ENCODE data around the gene UNC5CL. TPM values are rescaled to one million over a fixed set of nuclear protein-coding genes. Genes with fewer than 3 reads are reported as not detected.

Gene UNC5CL
- total RNA-seq, 1 donor from 2014 or later, result 0.53 TPM

- TF ChIP-seq, protein P1, sequence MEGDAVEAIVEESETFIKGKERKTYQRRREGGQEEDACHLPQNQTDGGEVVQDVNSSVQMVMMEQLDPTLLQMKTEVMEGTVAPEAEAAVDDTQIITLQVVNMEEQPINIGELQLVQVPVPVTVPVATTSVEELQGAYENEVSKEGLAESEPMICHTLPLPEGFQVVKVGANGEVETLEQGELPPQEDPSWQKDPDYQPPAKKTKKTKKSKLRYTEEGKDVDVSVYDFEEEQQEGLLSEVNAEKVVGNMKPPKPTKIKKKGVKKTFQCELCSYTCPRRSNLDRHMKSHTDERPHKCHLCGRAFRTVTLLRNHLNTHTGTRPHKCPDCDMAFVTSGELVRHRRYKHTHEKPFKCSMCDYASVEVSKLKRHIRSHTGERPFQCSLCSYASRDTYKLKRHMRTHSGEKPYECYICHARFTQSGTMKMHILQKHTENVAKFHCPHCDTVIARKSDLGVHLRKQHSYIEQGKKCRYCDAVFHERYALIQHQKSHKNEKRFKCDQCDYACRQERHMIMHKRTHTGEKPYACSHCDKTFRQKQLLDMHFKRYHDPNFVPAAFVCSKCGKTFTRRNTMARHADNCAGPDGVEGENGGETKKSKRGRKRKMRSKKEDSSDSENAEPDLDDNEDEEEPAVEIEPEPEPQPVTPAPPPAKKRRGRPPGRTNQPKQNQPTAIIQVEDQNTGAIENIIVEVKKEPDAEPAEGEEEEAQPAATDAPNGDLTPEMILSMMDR (IDR thresholded peaks at IDR 0.05), result no peak
- intact Hi-C loops (cut with DNase I), result no loop called here
- Histone ChIP-seq H3K4me1 (no peaks in the 10 kb centered on the region), H3K4me3 (no peak overlapping the region), H3K36me3 (no peaks in the 10 kb centered on the region), H3K27ac (no peak overlapping the region), H3K9me3 (no peaks in the 10 kb centered on the region), H3K27me3 (no peaks in the 10 kb centered on the region)
- DNase-seq (ENCODE audit: low spot score in 2 of 2), result no peak
Observed at GRCh38 chr6:40986364-40986763, 52.7 kb downstream of the UNC5CL start.

- H3K36me3 ChIP-seq, result no peaks in the 10 kb centered on the region
- H3K27me3 ChIP-seq, result no peaks in the 10 kb centered on the region
- H3K4me1 ChIP-seq, result no peaks in the 10 kb centered on the region
- no peak overlapping the region for H3K4me3 ChIP-seq
- no peak overlapping the region for H3K27ac ChIP-seq
- TF ChIP-seq, protein P1 (IDR thresholded peaks at IDR 0.05), result no peak
- intact Hi-C loops (cut with DNase I), result no loop called here
- DNase-seq (ENCODE audit: low spot score in 2 of 2), result no peak
- no peaks in the 10 kb centered on the region for H3K9me3 ChIP-seq
Observed at GRCh38 chr6:40983752-40984151, 55.3 kb downstream of the UNC5CL start.

DNA sequence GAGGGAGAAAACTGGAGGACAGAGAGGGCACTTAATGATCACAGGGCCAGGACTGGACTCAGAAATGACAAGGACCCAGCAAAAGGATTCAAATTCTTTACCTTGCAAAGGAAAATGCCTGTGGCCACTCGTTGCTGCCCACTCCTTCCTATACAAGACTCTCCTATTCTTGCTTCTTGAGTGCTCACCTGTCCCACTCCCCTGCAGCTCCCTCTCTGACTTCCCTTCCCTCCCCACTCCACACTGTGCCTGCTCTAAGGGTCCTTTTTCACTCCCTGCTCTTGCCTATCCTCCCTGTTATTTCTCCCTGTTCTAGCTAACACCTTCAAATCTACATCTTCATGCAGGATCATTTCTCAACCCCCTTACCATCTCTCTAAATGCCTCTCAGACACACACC lies 56.1 kb downstream of the UNC5CL start:
- H3K4me3 ChIP-seq, result no peak overlapping the region
- no peaks in the 10 kb centered on the region for H3K9me3 ChIP-seq
- no peaks in the 10 kb centered on the region for H3K36me3 ChIP-seq
- DNase-seq (ENCODE audit: low spot score in 2 of 2), result no peak
- intact Hi-C loops (cut with DNase I), result no loop called here
- no peak overlapping the region for H3K27ac ChIP-seq
- no peaks in the 10 kb centered on the region for H3K27me3 ChIP-seq
- no peaks in the 10 kb centered on the region for H3K4me1 ChIP-seq
- TF ChIP-seq, protein P1 (IDR thresholded peaks at IDR 0.05), result no peak

DNA sequence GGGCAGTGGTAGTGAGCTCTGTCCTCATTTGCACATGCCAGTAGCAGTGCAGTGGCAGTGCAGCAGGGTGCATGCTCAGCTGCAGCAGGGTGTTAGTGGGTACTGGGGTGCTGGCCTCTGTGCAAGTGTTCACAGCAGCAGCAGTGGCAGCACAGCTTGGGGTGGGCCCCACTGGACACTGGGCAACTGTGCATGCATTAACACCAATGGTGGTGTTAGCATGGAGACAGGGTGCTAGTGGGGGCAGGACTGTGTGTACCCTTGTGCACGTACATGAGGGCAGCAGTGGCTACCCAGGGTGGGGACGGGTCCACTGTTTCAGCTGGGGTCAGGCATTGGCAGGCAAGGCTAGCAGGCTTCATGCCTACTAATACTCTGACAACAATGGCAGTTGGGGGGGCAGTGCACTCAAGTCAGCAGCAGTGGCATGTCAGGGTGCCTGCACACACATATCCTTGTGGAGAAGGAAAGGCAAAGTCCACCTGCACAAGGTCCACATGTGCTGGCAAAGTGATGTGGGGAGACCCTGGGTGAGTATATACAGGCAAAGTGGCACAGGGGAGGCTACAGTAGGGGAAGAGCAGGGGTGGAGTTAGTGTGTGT lies 60.2 kb downstream of the UNC5CL start:
- no peak for DNase-seq (ENCODE audit: low spot score in 2 of 2)
- H3K4me1 ChIP-seq, result no peaks in the 10 kb centered on the region

GRCh38 chr6:40977695-40978094 lies 61.3 kb downstream of the UNC5CL start:
- Histone ChIP-seq H3K36me3 (no peaks in the 10 kb centered on the region), H3K4me3 (no peak overlapping the region), H3K27me3 (no peaks in the 10 kb centered on the region), H3K4me1 (no peaks in the 10 kb centered on the region), H3K9me3 (peaks cover 0 to 18% of the 10 kb centered on the region in 2 donors), H3K27ac (no peak overlapping the region)
- intact Hi-C loops (cut with DNase I), result no loop called here
- TF ChIP-seq, protein P1 (IDR thresholded peaks at IDR 0.05), result no peak
- DNase-seq (ENCODE audit: low spot score in 2 of 2), result no peak

More for the DNA sequence above, 60.2 kb downstream of the UNC5CL start:
- Histone ChIP-seq H3K36me3 (no peaks in the 10 kb centered on the region), H3K4me3 (no peak overlapping the region), H3K9me3 (peaks cover 0 to 13% of the 10 kb centered on the region in 2 donors), H3K27me3 (no peaks in the 10 kb centered on the region), H3K27ac (no peak overlapping the region)
- intact Hi-C loops (cut with DNase I), result no loop called here
- TF ChIP-seq, protein P1 (IDR thresholded peaks at IDR 0.05), result no peak

- H3K4me1 ChIP-seq, result no peaks in the 10 kb centered on the region
- no peaks in the 10 kb centered on the region for H3K27me3 ChIP-seq
- no peak overlapping the region for H3K4me3 ChIP-seq
- DNase-seq (ENCODE audit: low spot score in 2 of 2), result no peak
- H3K9me3 ChIP-seq, result peaks cover 0 to 20% of the 10 kb centered on the region in 2 donors
- H3K27ac ChIP-seq, result no peak overlapping the region
- no peaks in the 10 kb centered on the region for H3K36me3 ChIP-seq
- intact Hi-C loops (cut with DNase I), result no loop called here
- TF ChIP-seq, protein P1 (IDR thresholded peaks at IDR 0.05), result no peak
Observed at GRCh38 chr6:40977085-40977484, 61.9 kb downstream of the UNC5CL start.

Measured in ascending aorta (tissue), 2 donors.